ENCODE results near the gene IPPK.
A peak's percentile ranks its signal among the peaks of the same experiment; 100 is the strongest.

The IPPK gene

DNA sequence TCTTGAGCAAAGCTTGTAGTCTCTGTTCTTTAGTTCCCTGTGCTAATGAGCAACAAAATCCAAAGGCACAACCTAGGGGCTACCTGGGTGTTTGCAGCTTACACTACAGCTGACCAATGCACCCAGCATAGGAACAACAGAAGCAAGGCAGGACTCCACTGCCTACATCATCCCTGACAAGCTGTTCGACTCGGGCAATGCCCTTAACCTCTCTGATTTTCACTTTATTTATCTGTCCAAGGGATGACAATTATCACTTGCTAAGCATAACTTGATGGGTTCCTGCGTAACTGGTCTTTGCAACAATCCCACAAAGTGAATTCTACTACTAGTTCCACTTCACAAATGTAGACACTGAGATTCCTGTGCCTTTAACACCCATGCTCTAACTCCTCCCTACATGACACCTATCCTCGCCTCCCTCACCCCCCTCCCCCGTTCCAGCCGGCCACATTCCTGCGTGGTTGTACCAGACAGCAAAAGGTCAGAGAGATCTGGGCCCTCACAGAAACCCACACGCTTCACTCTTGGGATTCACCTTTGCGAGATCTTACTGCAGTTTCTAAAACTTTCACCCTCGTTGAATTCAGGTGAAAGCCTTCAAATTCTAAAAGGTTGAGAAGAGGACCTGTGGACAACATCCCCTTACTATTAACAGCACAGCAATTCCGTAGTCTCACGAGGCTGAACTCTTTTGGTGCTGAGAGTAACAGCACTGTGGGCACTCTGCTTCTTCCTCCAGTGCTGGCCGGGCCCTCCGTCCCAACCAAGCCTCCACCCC, 995 bp downstream of the IPPK start:
- TF ChIP-seq, protein P1, sequence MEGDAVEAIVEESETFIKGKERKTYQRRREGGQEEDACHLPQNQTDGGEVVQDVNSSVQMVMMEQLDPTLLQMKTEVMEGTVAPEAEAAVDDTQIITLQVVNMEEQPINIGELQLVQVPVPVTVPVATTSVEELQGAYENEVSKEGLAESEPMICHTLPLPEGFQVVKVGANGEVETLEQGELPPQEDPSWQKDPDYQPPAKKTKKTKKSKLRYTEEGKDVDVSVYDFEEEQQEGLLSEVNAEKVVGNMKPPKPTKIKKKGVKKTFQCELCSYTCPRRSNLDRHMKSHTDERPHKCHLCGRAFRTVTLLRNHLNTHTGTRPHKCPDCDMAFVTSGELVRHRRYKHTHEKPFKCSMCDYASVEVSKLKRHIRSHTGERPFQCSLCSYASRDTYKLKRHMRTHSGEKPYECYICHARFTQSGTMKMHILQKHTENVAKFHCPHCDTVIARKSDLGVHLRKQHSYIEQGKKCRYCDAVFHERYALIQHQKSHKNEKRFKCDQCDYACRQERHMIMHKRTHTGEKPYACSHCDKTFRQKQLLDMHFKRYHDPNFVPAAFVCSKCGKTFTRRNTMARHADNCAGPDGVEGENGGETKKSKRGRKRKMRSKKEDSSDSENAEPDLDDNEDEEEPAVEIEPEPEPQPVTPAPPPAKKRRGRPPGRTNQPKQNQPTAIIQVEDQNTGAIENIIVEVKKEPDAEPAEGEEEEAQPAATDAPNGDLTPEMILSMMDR (IDR thresholded peaks at IDR 0.05; ENCODE audit: low read depth, low read length) = no peak
- peak overlapping the region; percentile 95 for H3K4me3 ChIP-seq (ENCODE audit: low read depth, low read length)

GRCh38 chr9:92666912-92667532, 2.9 kb downstream of the IPPK start:
- TF ChIP-seq, protein P1 (IDR thresholded peaks at IDR 0.05; ENCODE audit: low read depth, low read length) = no peak
- H3K4me3 ChIP-seq (ENCODE audit: low read depth, low read length) = no peak overlapping the region

DNA sequence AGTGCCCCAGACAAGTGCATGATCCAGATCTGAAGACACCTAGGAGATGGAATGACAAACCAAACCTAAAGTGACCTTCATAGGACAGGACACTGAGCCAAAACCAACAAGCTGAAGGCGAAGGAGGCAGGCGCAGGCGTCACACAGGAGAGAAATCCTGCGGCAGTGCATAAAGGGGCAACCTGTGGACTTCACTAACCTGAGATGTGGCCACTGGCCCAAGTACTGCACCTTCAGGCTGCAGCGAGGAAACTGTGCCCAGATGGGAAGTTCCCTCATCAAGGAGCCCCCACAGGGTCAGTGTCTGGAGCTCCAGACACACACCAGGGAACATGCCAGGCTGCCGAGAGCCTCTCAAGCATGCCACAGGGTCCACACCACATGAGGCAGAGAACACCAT, 3.7 kb downstream of the IPPK start:
- TF ChIP-seq, protein P1 (IDR thresholded peaks at IDR 0.05; ENCODE audit: low read depth, low read length) = no peak
- no peak overlapping the region for H3K4me3 ChIP-seq (ENCODE audit: low read depth, low read length)

DNA sequence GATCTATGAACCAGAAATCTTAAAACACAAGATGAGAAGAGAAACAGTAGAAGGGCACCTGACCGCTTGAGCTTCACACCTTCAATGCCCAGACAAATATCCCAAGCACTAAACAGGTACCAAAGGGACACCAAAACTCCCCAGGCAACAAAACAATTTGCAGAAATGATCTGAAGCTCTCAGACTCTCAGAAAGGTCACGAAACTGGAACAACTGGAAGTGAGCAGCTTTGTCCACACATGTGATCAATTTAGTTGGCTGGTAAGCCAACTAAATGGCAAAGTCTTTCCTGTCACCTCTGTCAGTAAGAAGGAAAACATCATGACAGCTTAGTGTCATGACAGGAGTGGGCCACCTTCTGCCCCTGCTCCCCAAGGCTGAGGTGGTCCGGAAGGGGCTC, 4.1 kb downstream of the IPPK start:
- TF ChIP-seq, protein P1 (IDR thresholded peaks at IDR 0.05; ENCODE audit: low read depth, low read length) = no peak
- no peak overlapping the region for H3K4me3 ChIP-seq (ENCODE audit: low read depth, low read length)

GRCh38 chr9:92664394-92665152, 5.4 kb downstream of the IPPK start:
- no peak overlapping the region for H3K4me3 ChIP-seq (ENCODE audit: low read depth, low read length)
- TF ChIP-seq, protein P1 (IDR thresholded peaks at IDR 0.05; ENCODE audit: low read depth, low read length) = no peak

GRCh38 chr9:92663951-92664350, 6.0 kb downstream of the IPPK start:
- H3K4me3 ChIP-seq (ENCODE audit: low read depth, low read length) = no peak overlapping the region
- TF ChIP-seq, protein P1 (IDR thresholded peaks at IDR 0.05; ENCODE audit: low read depth, low read length) = no peak

DNA sequence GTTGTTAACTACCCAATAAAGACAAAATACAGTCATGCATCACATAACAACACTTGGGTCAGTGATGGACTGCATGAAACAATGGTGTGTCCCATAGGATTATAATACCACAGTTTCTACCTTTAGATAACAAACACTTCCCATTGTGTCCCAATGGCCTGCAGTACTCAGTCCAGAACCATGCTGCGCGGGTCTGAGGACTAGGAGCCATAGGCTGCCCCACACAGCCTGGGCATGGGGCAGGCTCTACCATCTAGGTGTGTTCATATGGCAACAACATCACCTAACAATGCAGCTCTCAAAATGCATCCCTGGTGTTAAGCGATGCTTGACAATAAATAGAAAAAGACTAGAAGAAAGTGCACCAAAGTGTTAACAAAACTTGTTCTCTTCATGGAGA, 6.8 kb downstream of the IPPK start:
- TF ChIP-seq, protein P1 (IDR thresholded peaks at IDR 0.05; ENCODE audit: low read depth, low read length) = no peak
- H3K4me3 ChIP-seq (ENCODE audit: low read depth, low read length) = no peak overlapping the region

Data from WI38 (cell line).